NCI-H2227 treated with DMSO at 0.1 percent for 48 hours (cell line): ENCODE results near the gene EPB41.
"Not testable (repeated sequence)": the region's sequence is repeated elsewhere in the genome, so short reads cannot be mapped to it uniquely, and the experiment has no call there.

Experiments
- DNase-seq: peaks from one replicate; lab custom pipeline; 2025; lab: John Stamatoyannopoulos, UW

The EPB41 gene

DNA sequence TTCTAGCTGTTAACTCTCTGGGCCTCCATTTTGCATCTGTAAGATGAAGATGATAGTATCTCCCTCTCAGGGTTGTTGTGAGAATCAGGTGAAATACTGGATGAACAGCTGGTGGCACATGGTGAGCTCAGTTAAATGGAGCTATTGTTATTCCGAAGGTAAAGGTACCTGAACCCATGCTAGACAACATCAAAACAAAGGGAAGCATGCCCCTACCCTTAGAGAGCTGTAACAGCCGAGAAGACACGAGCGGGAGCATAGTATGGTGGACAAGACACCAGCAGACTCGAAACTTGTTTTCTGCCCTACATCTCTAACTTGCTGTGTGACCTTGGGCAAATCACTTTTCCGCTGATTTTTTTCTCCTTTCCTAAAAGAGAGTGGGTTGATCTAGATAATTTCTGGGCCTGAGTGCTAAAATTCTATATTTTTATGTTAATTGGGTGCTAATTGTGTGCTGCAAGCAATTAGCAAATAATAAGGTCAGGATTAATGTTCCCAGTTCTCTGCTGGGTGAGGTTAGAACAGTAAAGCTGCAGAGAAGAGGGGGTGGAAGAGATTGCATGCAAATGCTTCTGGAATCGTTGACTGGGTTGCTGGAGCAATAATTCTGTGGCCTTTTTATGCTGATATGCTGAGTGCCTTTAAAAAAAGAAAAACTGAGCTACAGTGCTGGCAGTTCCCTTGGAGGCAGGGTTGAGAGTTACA, 198.5 kb downstream of the EPB41 start:
- no peak for DNase-seq

GRCh38 chr1:29113413-29114117, 199.2 kb downstream of the EPB41 start:
- no peak for DNase-seq

DNA sequence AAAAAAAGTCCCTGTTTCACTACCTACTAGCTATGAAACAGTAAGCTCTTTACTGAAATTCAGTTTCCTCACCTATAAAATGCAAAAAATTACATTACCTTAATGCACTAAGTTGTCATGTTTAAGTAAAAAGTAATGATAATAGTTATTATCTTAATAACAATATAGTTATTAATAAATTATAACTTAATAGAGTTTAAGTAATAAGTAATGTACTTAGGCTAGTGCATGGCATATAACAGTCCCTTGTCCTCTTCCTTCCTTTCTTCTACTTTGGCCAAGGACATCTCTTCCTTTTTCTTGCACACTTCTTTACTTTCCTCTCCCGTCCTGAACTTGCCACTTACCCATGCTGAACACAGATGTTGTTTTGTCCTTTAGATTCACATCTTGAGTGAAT, 200.3 kb downstream of the EPB41 start:
- DNase-seq: no peak

- DNase-seq: no peak
Measured at GRCh38 chr1:29117381-29117780, 203.0 kb downstream of the EPB41 start.

- DNase-seq: no peak
Measured at GRCh38 chr1:29119121-29119929, 205.0 kb downstream of the EPB41 start.

GRCh38 chr1:29120367-29120766, 206.0 kb downstream of the EPB41 start:
- DNase-seq: no peak

DNA sequence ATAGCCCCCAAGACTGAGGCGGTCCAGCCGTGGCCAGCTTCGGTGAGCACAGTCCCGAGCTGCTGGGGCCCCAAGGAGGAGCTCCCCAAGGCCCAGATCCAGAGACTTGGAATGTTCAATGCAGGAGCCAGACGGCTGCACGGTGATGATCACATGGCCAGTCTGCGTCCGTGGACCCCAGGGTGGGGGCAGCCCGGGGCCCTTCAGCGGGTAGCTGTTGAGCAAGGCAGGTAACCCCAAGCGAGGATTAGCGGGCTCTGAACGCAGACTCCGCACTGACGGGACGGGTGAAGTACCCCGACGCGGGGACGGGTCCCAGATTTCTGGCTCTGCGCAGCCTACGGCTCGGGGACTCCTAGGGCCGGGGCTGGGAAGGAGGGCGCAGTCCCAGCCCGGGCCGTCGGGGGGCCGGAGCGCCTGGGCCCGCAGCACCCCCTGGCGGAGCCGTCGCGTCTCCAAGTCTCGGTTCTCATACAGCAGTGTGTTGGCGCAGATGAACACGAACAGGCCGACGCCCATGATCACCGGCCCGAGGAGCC, 206.6 kb downstream of the EPB41 start:
- DNase-seq: no peak

DNA sequence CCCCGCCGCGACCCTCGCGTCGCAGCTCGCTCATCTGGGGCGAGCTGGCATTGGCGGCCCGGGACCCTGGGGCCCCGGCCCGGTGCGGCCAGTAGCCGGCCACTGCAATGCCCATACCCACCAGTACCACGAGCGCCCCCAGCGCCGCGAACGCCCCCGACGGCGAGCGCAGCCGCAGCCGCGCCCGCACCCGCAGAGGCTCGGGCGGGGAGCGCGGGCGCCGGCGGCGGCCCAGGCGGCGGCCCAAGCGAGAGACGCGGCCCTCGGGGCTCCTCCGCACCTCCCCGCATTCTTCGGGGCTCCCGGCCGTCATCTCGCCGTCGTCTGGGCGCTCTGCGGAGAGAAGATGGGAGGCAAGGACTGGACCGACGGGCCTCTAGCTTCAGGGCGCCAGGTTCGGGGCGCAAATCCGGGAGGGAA, 207.2 kb downstream of the EPB41 start:
- no peak for DNase-seq

- DNase-seq: peak; percentile 62
Measured at GRCh38 chr1:29121936-29122681, 207.7 kb downstream of the EPB41 start.

- DNase-seq: no peak
Measured at GRCh38 chr1:29122682-29123052, 208.3 kb downstream of the EPB41 start.

- no peak for DNase-seq
Measured at GRCh38 chr1:29123053-29123886, 208.9 kb downstream of the EPB41 start.

DNA sequence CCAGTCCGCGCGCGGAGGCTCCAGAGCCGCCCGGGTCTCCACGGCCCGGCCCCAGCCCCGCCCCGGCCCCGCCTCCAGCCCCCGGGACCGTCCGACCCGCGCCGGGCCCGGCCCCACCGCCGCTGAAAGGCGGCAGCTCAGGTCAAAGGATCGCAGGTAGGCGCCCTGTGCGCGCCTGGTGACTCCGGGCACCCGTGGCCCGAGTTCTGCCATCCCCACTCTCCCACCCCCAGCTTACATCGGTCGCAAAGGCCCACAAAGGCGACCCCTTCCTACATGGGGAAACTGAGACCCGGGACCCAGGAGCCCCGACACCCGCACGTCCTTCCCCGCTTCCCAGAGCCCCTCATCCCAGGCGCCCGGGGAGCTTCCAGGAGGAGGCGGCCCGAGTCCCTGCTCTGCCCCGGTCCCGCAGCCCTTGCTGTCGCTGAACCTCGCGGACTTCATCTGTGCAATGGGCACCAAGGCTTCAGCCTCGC, 209.6 kb downstream of the EPB41 start, which contains the start of gene TMEM200B:
Gene TMEM200B, minus strand, starts transcription at position 17 of the 479 bp plus-strand sequence. CDS start 2,075 bp downstream, outside the sequence.
- DNase-seq: no peak

DNA sequence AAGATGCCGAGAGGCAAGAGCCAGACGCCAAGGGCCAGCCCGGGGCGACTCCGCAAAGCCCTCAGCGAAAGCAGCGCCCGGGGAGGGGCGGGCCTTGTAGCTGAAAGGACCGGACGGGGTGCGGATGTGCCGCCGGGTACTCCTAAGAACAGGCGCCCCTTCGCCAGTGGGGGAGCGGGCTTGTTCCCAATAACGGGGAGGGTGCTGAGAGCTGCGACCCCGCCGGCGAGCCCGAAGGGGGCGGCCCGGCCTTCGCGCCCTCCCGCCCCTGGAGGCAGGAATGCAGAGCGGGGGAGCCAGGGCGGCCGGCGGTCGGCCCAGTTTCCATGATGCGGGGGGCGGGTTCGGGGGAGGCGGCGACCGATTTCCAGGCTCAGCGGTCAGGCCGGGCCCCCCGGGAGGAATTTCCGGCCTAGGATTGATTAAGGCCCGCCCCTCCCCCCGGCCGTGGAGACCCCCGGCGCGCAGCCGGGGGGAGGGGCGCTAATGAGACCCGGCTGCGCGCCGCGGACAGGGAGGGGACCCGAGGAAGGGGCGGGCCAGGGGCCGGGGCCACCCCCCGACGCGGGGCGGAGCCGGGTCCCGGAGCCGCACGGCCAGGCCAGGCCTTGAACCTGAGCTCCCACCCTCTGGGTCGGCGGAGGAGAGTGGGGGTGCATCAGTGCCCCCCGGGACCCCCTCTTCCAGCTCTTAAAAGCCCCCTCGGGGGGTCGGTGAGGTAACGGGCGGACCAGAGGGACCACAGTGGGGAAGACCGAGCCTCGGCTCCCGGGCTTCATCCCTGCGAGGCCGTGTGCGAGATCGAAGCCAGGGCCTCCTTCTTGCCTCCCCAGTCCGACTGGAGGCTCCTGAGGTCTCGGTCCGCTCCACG, 210.2 kb downstream of the EPB41 start:
- DNase-seq: no peak

DNA sequence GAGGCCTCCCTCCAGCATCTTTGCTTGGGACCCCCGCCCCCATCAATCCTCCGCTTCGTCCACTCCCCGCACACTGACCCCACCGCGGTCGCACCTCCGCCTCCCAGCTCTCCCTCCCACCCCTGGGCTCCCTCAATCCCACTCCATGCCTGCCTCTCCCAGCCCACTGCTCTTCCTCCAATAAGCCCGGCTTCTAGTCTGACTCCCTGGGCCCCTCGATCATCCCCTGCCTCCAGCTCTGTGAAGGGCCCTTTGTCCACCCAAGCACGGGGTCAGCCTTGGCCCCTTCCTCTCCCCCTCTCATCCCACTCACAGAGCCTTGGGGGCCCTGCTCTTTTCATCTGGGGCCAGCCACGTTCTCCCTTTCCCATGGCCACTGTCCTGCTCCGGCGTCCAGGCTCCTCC, 210.9 kb downstream of the EPB41 start:
- DNase-seq: no peak

- DNase-seq: no peak
Measured at GRCh38 chr1:29125788-29126187, 211.4 kb downstream of the EPB41 start.

GRCh38 chr1:29126198-29126597, 211.8 kb downstream of the EPB41 start:
- no peak for DNase-seq

- DNase-seq: no peak
Measured at GRCh38 chr1:29128739-29129138, 214.4 kb downstream of the EPB41 start.

DNA sequence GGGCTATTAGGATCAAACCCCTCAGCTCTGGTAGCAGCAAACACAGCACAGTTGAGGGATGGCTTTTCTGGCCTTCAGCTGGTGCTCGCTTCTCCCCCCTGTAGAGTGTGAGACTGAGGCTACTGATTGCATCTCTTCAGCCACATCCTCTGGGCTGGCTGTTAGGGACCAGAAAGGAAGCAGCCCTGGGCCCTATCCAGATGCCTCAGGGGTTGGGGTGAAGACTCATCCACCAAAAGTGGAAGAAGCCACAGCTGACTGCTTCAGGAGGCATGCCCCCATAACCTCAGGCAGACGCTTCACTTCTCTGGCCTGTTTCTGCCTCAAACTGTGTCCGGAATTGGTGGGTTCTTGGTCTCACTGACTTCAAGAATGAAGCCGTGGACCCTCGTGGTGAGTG, 215.5 kb downstream of the EPB41 start:
- no peak for DNase-seq

DNA sequence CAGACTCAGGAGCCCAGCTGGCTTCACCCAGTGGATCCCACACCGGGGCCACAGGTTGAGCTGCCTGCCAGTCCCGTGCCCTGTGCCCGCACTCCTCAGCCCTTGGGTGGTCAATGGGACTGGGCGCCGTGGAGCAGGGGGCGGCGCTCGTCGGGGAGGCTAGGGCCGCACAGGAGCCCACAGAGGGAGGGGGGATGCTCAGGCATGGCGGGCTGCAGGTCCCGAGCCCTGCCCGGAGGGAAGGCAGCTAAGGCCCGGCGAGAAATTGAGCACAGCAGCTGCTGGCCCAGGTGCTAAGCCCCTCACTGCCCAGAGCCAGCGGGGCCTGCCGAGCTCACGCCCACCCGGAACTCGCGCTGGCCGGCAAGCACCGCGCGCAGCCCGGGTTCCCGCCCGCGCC, 216.7 kb downstream of the EPB41 start:
- not testable (repeated sequence) for DNase-seq
